GM12878 (cell line): ENCODE results near the gene MYO9B.

ENCODE experiments used
- BHLHE40 ChIP-seq, 2 experiments: fragments of 450-650 bp in 1 of 2; IDR thresholded peaks; 2 replicates each; pipeline ENCODE4 v1.6.1; 2011 to 2017; ENCODE audit warnings: low read depth in 2 of 2, borderline replicate concordance in 1 of 2, improper control_type of control experiment in 1 of 2, low read length in 1 of 2, mild to moderate bottlenecking in 1 of 2
- ELK1 ChIP-seq: IDR thresholded peaks from 2 replicates; pipeline ENCODE4 v1.6.1; 2012; ENCODE audit warnings: low read depth, low read length, improper control_type of control experiment
- GABPA ChIP-seq: IDR thresholded peaks from 2 replicates; pipeline ENCODE4 v1.6.1; 2014; ENCODE audit warnings: antibody characterized with exemption, low read depth, mild to moderate bottlenecking, inconsistent platforms
- KAT2A ChIP-seq: conservative IDR thresholded peaks from 2 replicates; pipeline ENCODE4 v1.6.1; 2011; ENCODE audit warnings: low read depth, low read length; ENCODE audit not compliant: control insufficient read depth
- MYC ChIP-seq: IDR thresholded peaks from 2 replicates; pipeline ENCODE4 v1.6.1; 2011; ENCODE audit warnings: mild to moderate bottlenecking, low read length, moderate library complexity, inconsistent platforms; ENCODE audit not compliant: insufficient read depth, insufficient replicate concordance, insufficient read length, severe bottlenecking
- TAF1 ChIP-seq: IDR thresholded peaks from 2 replicates; pipeline ENCODE4 v1.6.1; 2011; ENCODE audit warnings: mild to moderate bottlenecking, low read depth, low read length, borderline replicate concordance
- ZNF274 ChIP-seq: IDR thresholded peaks from one replicate; pipeline ENCODE4 v1.8.0; 2011; ENCODE audit not compliant: insufficient read length, insufficient read depth
- ZZZ3 ChIP-seq: IDR thresholded peaks from 2 replicates; pipeline ENCODE4 v1.6.1; 2011; ENCODE audit warnings: low read depth; ENCODE audit not compliant: control insufficient read depth, insufficient read length
- TF ChIP-seq, protein P1 (sequence below): fragments of 450-650 bp; IDR thresholded peaks from 2 replicates; pipeline ENCODE4 v1.6.1; 2016; ENCODE audit warnings: mild to moderate bottlenecking, moderate library complexity, borderline replicate concordance
- TF ChIP-seq, protein P2 (sequence below), 3 experiments: IDR thresholded peaks in 2 of 3; conservative IDR thresholded peaks in 1 of 3; 2 replicates each; pipeline ENCODE4 v1.5.1; 2011; ENCODE audit warnings: low read depth in 3 of 3, low read length in 3 of 3, mild to moderate bottlenecking in 3 of 3, control low read depth in 2 of 3, moderate library complexity in 2 of 3, inconsistent platforms in 1 of 3, mixed read lengths in 1 of 3; ENCODE audit not compliant: control insufficient read depth in 2 of 3, insufficient read depth in 1 of 3; ENCODE audit errors: extremely low read depth in 1 of 3

GRCh38 chr19:17243830-17244617, 168.4 kb downstream of the MYO9B start:
- TF ChIP-seq, protein P1, sequence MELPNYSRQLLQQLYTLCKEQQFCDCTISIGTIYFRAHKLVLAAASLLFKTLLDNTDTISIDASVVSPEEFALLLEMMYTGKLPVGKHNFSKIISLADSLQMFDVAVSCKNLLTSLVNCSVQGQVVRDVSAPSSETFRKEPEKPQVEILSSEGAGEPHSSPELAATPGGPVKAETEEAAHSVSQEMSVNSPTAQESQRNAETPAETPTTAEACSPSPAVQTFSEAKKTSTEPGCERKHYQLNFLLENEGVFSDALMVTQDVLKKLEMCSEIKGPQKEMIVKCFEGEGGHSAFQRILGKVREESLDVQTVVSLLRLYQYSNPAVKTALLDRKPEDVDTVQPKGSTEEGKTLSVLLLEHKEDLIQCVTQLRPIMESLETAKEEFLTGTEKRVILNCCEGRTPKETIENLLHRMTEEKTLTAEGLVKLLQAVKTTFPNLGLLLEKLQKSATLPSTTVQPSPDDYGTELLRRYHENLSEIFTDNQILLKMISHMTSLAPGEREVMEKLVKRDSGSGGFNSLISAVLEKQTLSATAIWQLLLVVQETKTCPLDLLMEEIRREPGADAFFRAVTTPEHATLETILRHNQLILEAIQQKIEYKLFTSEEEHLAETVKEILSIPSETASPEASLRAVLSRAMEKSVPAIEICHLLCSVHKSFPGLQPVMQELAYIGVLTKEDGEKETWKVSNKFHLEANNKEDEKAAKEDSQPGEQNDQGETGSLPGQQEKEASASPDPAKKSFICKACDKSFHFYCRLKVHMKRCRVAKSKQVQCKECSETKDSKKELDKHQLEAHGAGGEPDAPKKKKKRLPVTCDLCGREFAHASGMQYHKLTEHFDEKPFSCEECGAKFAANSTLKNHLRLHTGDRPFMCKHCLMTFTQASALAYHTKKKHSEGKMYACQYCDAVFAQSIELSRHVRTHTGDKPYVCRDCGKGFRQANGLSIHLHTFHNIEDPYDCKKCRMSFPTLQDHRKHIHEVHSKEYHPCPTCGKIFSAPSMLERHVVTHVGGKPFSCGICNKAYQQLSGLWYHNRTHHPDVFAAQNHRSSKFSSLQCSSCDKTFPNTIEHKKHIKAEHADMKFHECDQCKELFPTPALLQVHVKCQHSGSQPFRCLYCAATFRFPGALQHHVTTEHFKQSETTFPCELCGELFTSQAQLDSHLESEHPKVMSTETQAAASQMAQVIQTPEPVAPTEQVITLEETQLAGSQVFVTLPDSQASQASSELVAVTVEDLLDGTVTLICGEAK = no peak
- TF ChIP-seq MYC = no peak
- TF ChIP-seq KAT2A = no peak
- TF ChIP-seq TAF1 = no peak
- TF ChIP-seq, protein P2, sequence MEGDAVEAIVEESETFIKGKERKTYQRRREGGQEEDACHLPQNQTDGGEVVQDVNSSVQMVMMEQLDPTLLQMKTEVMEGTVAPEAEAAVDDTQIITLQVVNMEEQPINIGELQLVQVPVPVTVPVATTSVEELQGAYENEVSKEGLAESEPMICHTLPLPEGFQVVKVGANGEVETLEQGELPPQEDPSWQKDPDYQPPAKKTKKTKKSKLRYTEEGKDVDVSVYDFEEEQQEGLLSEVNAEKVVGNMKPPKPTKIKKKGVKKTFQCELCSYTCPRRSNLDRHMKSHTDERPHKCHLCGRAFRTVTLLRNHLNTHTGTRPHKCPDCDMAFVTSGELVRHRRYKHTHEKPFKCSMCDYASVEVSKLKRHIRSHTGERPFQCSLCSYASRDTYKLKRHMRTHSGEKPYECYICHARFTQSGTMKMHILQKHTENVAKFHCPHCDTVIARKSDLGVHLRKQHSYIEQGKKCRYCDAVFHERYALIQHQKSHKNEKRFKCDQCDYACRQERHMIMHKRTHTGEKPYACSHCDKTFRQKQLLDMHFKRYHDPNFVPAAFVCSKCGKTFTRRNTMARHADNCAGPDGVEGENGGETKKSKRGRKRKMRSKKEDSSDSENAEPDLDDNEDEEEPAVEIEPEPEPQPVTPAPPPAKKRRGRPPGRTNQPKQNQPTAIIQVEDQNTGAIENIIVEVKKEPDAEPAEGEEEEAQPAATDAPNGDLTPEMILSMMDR (IDR thresholded peaks at IDR 0.05 in 2 of 3, conservative IDR thresholded peaks at IDR 0.05 in 1 of 3; ENCODE audit: control insufficient read depth in 2 of 3, extremely low read depth in 1 of 3, insufficient read depth in 1 of 3, low read depth in 3 of 3, low read length in 3 of 3) = no peak
- TF ChIP-seq ZNF274 = no peak
- no peak for TF ChIP-seq GABPA
- no peak for TF ChIP-seq BHLHE40 (IDR thresholded peaks at IDR 0.05; ENCODE audit: borderline replicate concordance in 1 of 2, low read depth in 2 of 2, low read length in 1 of 2)
- TF ChIP-seq ZZZ3 = no peak
- no peak for TF ChIP-seq ELK1
